NCI-H1105 (cell line): Measurements from ENCODE around the gene ARL6IP6.
"Not testable (repeated sequence)": the region's sequence is repeated elsewhere in the genome, so short reads cannot be mapped to it uniquely, and the experiment has no call there.

Experiments
- DNase-seq: peaks from one replicate; lab custom pipeline; 2025; lab: John Stamatoyannopoulos, UW

ARL6IP6 gene

DNA sequence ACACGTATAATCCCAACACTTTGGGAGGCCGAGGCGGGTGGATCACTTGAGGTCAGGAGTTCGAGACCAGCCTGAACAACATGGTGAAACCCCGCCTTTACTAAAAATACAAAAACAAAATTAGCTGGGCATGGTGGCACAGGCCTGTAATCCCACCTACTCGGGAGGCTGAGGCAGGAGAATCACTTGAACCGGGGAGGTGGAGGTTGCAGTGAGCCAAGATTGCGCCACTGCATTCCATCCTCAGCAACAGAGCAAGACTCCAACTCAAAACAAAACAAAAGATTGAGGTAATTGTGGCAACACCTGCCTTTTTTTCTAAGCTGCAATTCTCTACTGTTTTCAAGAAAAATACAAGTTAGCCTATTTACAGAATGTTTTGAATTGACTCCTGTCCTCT lies 4.2 kb downstream of the ARL6IP6 start:
- not testable (repeated sequence) for DNase-seq

GRCh38 chr2:152723918-152724317 lies 5.5 kb downstream of the ARL6IP6 start:
- DNase-seq: no peak

- no peak for DNase-seq
Observed at GRCh38 chr2:152729844-152730243, 11.4 kb downstream of the ARL6IP6 start.

- DNase-seq: no peak
Observed at GRCh38 chr2:152730591-152731333, 12.3 kb downstream of the ARL6IP6 start.

DNA sequence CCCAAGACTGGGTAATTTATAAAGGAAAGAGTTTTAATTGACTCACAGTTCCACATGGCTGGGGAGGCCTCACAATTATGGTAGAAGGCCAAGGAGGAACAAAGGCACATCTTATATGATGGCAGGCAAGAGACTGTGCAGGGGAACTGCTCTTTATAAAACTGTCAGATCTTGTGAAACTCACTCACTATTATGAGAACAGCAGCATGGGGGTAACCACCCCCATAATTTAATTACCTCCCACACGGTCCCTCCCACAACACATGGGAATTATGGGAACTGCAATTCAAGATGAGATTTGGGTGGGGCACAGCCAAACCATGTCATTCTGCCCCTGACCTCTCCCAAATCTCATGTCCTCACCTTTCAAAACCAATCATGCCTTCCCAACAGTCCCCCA lies 19.1 kb downstream of the ARL6IP6 start:
- DNase-seq: not testable (repeated sequence)

- no peak for DNase-seq
Observed at GRCh38 chr2:152738438-152738837, 20.0 kb downstream of the ARL6IP6 start.

DNA sequence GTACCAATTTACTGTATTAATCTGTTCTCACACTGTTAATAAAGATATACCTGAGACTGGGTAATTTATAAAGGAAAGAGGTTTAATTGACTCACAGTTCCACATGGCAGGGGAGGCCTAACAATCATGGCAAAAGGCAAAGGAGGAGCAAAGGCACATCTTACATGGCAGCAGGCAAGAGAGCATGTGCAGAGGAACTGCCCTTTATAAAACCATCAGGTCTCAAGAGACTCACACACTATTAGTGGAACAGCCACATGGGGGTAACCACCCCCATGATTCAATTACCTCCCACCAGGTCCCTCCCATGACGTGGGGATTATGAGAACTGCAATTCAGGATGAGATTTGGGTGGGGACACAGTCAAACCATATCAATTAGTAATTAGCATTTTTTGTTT lies 21.3 kb downstream of the ARL6IP6 start:
- not testable (repeated sequence) for DNase-seq

DNA sequence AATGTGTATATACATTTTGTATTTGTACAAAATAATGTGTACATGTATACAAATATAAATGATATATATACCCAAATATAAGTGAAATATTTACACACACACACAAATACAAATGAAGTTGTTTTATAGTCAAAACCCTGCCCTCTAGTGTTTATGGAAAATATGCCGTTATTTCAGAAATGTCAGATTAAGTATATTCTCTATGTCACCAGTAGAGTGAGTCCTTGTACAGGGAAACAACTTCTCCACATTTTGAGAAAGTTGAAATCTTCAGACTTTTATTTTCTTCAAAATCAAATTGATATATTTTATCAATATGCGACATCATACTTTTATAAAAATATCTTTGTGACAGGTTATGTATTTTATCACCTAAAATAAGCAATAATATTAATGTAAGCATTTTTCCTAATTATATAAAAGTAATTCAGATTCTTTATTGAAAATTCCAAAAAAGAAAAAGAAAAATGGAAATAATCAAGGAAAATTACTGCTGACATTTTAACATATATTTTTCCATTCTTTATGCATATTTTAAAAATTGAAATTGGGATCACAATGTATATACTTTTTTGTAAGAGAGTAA lies 22.4 kb downstream of the ARL6IP6 start:
- DNase-seq: peak; percentile 31

DNA sequence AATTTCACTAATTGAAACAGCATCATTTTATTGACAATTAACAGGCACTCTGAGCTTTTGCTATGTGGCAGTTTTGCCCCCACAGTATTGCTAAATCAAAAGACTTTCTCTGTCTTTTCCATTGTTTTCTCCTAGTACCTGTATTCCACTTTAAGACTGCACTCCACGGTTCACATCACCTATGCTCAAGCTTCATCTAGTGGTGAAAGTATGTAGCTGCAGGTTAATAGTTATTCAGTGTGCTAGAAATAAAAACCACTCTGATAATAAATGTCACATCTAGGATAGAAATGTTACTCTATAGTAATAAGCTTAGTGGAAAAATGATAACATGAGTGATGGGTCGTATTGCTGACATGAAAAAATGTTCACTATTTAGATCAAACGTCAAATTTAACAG lies 24.6 kb downstream of the ARL6IP6 start:
- DNase-seq: no peak

GRCh38 chr2:152747751-152748150 lies 29.3 kb downstream of the ARL6IP6 start:
- not testable (repeated sequence) for DNase-seq

GRCh38 chr2:152755029-152755428 lies 36.6 kb downstream of the ARL6IP6 start:
- DNase-seq: no peak

DNA sequence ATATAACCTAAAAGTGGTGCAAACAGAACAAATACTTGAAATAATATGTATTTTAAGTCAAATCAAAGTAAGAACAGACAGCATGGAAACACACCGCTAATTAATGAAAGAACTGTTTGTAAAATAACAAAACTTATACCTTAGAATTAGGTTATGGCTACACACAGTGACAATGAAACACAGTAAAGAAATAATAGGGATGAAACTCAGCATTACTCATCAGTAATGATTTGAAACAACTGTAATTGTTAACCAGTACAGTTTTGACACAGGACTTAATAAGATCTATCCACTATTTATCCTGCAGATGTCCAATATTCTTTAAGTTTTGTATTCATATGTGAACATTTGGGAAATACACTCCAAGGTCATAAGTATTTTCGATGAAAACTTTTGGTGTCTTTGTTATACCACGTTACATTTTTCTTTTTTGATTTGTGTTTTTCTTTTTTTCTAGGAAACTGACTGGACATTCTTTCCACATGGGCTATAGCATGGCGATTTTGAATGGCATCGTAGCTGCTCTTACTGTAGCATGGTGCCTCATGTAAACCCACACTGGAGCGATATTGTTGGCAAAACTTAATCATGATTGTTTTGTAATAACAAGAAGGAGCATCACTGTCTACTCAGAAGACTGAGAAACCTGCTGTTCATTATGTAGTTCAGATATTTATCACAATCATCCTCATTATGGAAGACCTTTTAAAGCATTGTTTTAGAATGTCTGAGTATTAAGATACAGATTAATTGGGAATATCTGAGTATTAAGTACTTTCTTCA lies 41.1 kb downstream of the ARL6IP6 start:
- DNase-seq: no peak

DNA sequence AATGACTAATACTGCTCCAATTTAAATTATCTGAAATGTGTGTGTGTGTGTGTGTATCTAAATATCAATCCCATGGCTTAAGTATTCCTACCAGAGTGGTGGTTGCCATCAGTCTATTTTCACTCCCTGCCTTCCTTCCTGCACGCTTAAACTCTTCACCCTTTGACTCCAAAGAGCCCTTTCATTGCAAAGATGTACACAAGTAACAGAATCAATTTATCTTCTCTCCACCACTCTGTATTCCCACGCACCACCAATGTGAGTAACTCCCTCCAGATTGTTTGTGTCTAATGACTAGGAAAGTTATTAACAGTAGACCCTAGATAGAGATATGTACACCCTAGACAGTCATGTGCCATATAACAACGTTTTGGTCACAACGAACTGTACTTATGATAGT lies 42.8 kb downstream of the ARL6IP6 start:
- DNase-seq: no peak

DNA sequence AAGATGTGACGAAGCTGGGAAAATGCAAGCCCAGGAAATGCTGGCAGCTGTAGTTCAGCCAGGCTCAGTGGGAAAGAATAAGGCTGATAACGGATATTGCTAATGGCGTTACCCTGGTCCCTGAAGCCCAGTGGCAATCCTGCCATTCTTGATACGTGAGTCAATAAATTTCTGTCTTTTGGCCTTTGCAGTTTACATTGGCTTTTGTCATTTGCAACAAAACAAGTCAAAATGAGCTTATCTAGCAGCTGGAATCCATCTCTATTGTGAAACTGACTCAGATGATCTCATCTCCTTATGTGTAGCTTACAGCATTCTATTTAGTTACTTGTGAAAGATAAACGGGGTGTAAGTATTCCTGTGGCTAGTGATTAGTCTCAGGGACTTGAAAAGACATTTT lies 43.8 kb downstream of the ARL6IP6 start:
- no peak for DNase-seq

GRCh38 chr2:152763208-152763607 lies 44.8 kb downstream of the ARL6IP6 start:
- DNase-seq: not testable (repeated sequence)

GRCh38 chr2:152763651-152764050 lies 45.2 kb downstream of the ARL6IP6 start:
- DNase-seq: no peak

- DNase-seq: no peak
Observed at GRCh38 chr2:152766928-152767327, 48.5 kb downstream of the ARL6IP6 start.

GRCh38 chr2:152781175-152781574 lies 62.8 kb downstream of the ARL6IP6 start:
- no peak for DNase-seq

DNA sequence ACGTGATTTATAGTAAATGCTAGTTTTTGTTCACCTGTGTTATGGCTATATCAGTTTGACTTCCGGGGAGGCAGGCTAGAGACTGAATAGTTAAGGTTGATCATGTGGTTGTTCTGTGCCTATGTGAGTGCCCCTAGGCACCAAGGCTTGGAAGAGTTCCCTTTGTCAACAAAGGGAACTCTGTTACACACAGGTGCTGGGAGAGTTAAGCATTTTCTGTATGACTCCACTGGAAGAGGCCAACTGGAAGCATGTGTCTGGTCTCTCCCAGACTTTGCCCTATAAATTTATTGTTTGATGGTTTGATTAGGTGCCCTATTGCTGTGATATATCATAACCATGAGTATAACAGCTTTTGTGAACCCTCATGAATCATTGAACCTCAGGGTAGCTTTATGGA lies 63.8 kb downstream of the ARL6IP6 start:
- DNase-seq: no peak

GRCh38 chr2:152790883-152791282 lies 72.5 kb downstream of the ARL6IP6 start:
- DNase-seq: no peak

DNA sequence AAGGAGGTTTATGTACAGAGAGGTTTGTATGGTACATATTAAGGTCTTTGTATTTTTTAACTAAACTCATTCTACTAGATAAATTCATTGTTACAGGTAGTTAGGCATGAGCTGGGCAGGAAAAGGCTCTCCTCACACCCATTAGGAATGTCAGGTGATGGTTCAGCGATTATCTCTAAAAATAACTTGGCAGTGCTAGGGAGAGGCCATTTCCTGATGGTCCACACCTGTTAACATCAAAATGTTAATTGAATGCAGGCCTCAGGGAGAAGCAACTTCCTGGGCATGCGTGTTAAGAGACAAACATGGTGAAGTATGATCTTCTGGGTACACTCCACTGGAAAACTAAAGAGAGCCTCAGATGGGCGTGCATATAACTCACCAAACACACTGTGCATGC lies 73.6 kb downstream of the ARL6IP6 start:
- DNase-seq: no peak

- DNase-seq: no peak
Observed at GRCh38 chr2:152792974-152793373, 74.6 kb downstream of the ARL6IP6 start.

DNA sequence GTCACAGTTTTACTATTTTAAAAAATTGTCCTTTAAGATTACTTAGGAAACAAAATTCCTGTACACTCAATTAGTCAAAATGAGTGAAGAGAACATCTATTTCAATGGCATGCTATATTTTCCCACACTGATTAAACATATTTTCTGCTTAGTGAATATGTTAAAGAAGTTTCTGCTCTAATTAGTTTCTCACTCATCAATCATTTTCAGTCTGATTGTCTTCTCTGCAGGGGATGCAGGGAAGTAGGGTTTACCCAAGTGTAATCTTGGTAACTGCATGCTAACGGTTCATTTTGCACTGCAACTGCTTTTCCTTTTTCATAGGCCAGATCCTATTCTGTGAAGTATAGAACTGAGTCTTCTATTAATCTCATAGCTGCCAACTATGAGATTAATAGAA lies 78.5 kb downstream of the ARL6IP6 start:
- no peak for DNase-seq
